MM.1S (cell line): ENCODE measurements around the gene XXYLT1.

Source experiments
- DNase-seq: peaks from one replicate; pipeline ENCODE4 v3.0.0-alpha.2; 2015
- H2AFZ ChIP-seq: fragments of 300-600 bp; sonication (generic); 2 replicates; pipeline ENCODE4 v1.6.0; 2016; ENCODE audit warnings: antibody characterized with exemption, low read length
- H3F3A ChIP-seq: fragments of 300-600 bp; sonication (generic); 2 replicates; pipeline ENCODE4 v1.6.1; 2016; ENCODE audit warnings: mild to moderate bottlenecking, antibody characterized with exemption, low read length, moderate library complexity, mixed read lengths; ENCODE audit not compliant: insufficient read depth
- H3K27ac ChIP-seq: fragments of 300-600 bp; sonication (generic); 2 replicates; pipeline ENCODE4 v1.5.1; 2016; ENCODE audit warnings: mild to moderate bottlenecking, low read length
- H3K27me3 ChIP-seq: fragments of 300-600 bp; sonication (generic); replicated peaks from 2 replicates; pipeline ENCODE4 v1.6.0; 2016; ENCODE audit warnings: low read length; ENCODE audit not compliant: insufficient read depth
- H3K36me3 ChIP-seq: fragments of 300-600 bp; sonication (generic); replicated peaks from 2 replicates; pipeline ENCODE4 v1.6.1; 2016; ENCODE audit warnings: mild to moderate bottlenecking, low read length, mixed read lengths; ENCODE audit not compliant: insufficient read depth
- H3K4me1 ChIP-seq: fragments of 300-600 bp; sonication (generic); 2 replicates; pipeline ENCODE4 v1.6.1; 2016; ENCODE audit warnings: low read length, mixed read lengths
- H3K4me2 ChIP-seq: fragments of 300-600 bp; sonication (generic); 2 replicates; pipeline ENCODE4 v1.6.0; 2016; ENCODE audit warnings: low read depth, low read length
- H3K4me3 ChIP-seq: fragments of 300-600 bp; sonication (generic); 2 replicates; pipeline ENCODE4 v1.5.1; 2016; ENCODE audit warnings: low read length, mixed read lengths
- H3K79me2 ChIP-seq: fragments of 300-600 bp; sonication (generic); 2 replicates; pipeline ENCODE4 v1.6.1; 2016; ENCODE audit warnings: mixed run types, low read length, mixed read lengths
- H3K9ac ChIP-seq: fragments of 300-600 bp; sonication (generic); 2 replicates; pipeline ENCODE4 v1.6.1; 2016; ENCODE audit warnings: low read length, mixed read lengths
- H3K9me2 ChIP-seq: fragments of 300-600 bp; sonication (generic); replicated peaks from 2 replicates; pipeline ENCODE4 v1.6.1; 2016; ENCODE audit warnings: mild to moderate bottlenecking, low read length, mixed read lengths; ENCODE audit not compliant: insufficient read depth
- H3K9me3 ChIP-seq: fragments of 300-600 bp; sonication (generic); replicated peaks from 2 replicates; pipeline ENCODE4 v1.6.1; 2016; ENCODE audit warnings: mild to moderate bottlenecking, low read length, mixed read lengths; ENCODE audit not compliant: insufficient read depth
- H4K20me1 ChIP-seq: fragments of 300-600 bp; sonication (generic); 2 replicates; pipeline ENCODE4 v1.6.1; 2016; ENCODE audit warnings: mild to moderate bottlenecking, low read length, moderate library complexity, mixed read lengths; ENCODE audit not compliant: insufficient read depth
- CTCF ChIP-seq: fragments of 300-600 bp; sonication (generic); IDR thresholded peaks from 2 replicates; pipeline ENCODE4 v1.5.1; 2016; ENCODE audit warnings: antibody characterized with exemption, low read length, mixed read lengths
- EZH2 ChIP-seq: fragments of 300-600 bp; sonication (generic); optimal IDR thresholded peaks from 2 replicates; pipeline ENCODE3; 2017; ENCODE audit warnings: low read depth, mild to moderate bottlenecking, antibody characterized with exemption, low read length, mixed read lengths
- EZH2phosphoT487 ChIP-seq: fragments of 300-600 bp; sonication (generic); IDR thresholded peaks from 2 replicates; pipeline ENCODE4 v1.6.1; 2018; ENCODE audit warnings: antibody characterized with exemption, low read length

XXYLT1 gene

GRCh38 chr3:195078891-195079440 lies 192.0 kb downstream of the XXYLT1 start:
- no peak for DNase-seq
- Histone ChIP-seq H3K4me3 (no peak overlapping the region), H3K4me1 (no peaks in the 10 kb centered on the region), H3F3A (no peaks in the 10 kb centered on the region), H3K9ac (no peak overlapping the region), H3K4me2 (no peak overlapping the region), H4K20me1 (no peaks in the 10 kb centered on the region), H2AFZ (no peak overlapping the region), H3K9me3 (no peaks in the 10 kb centered on the region), H3K79me2 (no peaks in the 10 kb centered on the region), H3K27ac (no peak overlapping the region), H3K36me3 (no peaks in the 10 kb centered on the region), H3K9me2 (no peaks in the 10 kb centered on the region), H3K27me3 (no peaks in the 10 kb centered on the region)
- TF ChIP-seq EZH2 (no peak), EZH2phosphoT487 (no peak), CTCF (no peak)

GRCh38 chr3:195077611-195078540 lies 193.1 kb downstream of the XXYLT1 start:
- DNase-seq: no peak
- H3F3A ChIP-seq: no peaks in the 10 kb centered on the region
- H3K9me2 ChIP-seq: no peaks in the 10 kb centered on the region
- H3K79me2 ChIP-seq: no peaks in the 10 kb centered on the region
- no peaks in the 10 kb centered on the region for H4K20me1 ChIP-seq
- H3K4me2 ChIP-seq: no peak overlapping the region
- no peak overlapping the region for H3K4me3 ChIP-seq
- no peaks in the 10 kb centered on the region for H3K4me1 ChIP-seq
- no peaks in the 10 kb centered on the region for H3K9me3 ChIP-seq
- TF ChIP-seq EZH2 (no peak), EZH2phosphoT487 (no peak), CTCF (no peak)
- H3K9ac ChIP-seq: no peak overlapping the region
- no peaks in the 10 kb centered on the region for H3K27me3 ChIP-seq
- no peaks in the 10 kb centered on the region for H3K36me3 ChIP-seq
- no peak overlapping the region for H3K27ac ChIP-seq
- no peak overlapping the region for H2AFZ ChIP-seq

- H3K9me2 ChIP-seq: no peaks in the 10 kb centered on the region
- H3K27ac ChIP-seq: no peak overlapping the region
- no peaks in the 10 kb centered on the region for H3F3A ChIP-seq
- TF ChIP-seq EZH2phosphoT487 (no peak), EZH2 (no peak)
- H3K4me1 ChIP-seq: no peaks in the 10 kb centered on the region
- DNase-seq: no peak
- H3K4me2 ChIP-seq: no peak overlapping the region
- no peaks in the 10 kb centered on the region for H4K20me1 ChIP-seq
- H3K36me3 ChIP-seq: no peaks in the 10 kb centered on the region
- no peaks in the 10 kb centered on the region for H3K27me3 ChIP-seq
- H3K9me3 ChIP-seq: no peaks in the 10 kb centered on the region
- H3K79me2 ChIP-seq: no peaks in the 10 kb centered on the region
- no peak overlapping the region for H3K9ac ChIP-seq
- no peak overlapping the region for H2AFZ ChIP-seq
- no peak overlapping the region for H3K4me3 ChIP-seq
These were observed 193.9 kb downstream of the XXYLT1 start for GRCh38 chr3:195076981-195077610.
